ENCODE data around the gene ATXN7L3. TPM values are rescaled to one million over a fixed set of nuclear protein-coding genes. Genes with fewer than 3 reads are reported as not detected.
A peak's percentile ranks its signal among the peaks of the same experiment; 100 is the strongest.

ATXN7L3 gene
- total RNA-seq, 1 donor from 2014 or later, result 62.8 TPM

DNA sequence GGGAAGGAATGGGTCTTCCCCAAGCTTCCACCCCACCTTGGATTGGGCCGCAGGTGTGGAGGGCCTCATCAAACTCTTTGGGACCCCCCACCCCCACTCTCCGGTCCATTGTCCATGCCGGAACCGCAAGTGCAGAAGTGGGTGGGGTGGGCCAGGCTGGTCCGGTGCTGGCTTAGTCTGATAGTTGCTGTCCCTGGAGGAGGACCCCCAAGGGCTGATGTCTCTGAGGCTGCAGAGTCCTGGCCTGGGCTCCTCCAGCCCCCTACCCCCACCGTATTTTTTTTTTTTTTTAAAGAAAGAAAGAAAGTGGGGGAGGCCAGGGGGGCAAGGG lies 7.1 kb upstream of the ATXN7L3 start:
- peaks cover 36 to 49% of the 10 kb centered on the region in 2 donors for H3K36me3 ChIP-seq
- no peaks in the 10 kb centered on the region for H3K9me3 ChIP-seq
- no peak for DNase-seq (ENCODE audit: low spot score in 2 of 2)

DNA sequence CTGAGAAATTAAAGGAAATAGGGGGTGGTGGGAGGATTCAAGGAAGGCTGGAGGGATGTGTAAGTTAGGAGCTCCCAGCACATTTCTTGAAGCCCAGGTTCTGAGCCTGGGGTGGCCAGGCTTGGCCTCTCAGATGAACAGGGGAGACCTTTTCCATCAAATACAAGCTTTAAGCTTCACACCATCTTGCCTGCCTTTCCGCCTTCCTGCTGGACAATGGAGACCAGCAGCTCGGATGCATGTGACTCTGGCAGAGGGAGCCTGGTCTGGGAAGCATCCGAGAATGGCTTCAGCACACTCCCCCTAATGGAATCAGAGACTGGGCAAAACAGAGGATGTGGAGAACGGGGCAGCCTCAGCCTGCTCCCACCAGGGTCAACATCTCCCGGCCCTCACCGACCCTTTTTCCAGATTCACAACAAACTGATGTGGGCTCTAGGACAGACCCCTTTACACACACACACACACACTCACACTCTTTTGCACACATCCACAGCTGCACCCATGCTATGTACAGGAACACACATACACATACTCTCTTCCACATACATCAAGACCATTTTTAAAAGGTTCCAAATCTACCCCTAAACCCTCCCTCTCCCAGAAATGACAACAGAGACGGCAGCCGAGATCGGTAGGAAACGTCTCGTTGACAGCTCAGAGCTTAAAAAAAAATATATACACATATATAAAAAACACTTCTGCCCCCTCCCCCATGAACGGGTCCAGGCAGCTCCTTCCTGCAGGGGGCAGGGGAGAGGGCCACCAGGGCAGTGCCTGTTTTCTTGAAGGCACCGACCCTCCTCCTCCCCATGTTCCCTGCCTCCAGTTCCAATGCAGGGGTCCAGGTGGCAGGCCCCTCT lies 6.5 kb upstream of the ATXN7L3 start:
- Histone ChIP-seq H3K4me3 (no peak overlapping the region), H3K27ac (peak overlapping the region in 1 of 2 donors; percentile 7), H3K9me3 (no peaks in the 10 kb centered on the region), H3K4me1 (peaks cover 0 to 9% of the 10 kb centered on the region in 2 donors), H3K27me3 (no peaks in the 10 kb centered on the region), H3K36me3 (peaks cover 31 to 43% of the 10 kb centered on the region in 2 donors)
- DNase-seq (ENCODE audit: low spot score in 2 of 2), result no peak
- TF ChIP-seq CTCF (IDR thresholded peaks at IDR 0.05), result no peak
- intact Hi-C loops (cut with DNase I), result no loop called here

More for the DNA sequence above, 7.1 kb upstream of the ATXN7L3 start:
- no peak for TF ChIP-seq CTCF (IDR thresholded peaks at IDR 0.05)
- H3K4me1 ChIP-seq, result peaks cover 0 to 9% of the 10 kb centered on the region in 2 donors
- intact Hi-C loops (cut with DNase I), result no loop called here
- no peaks in the 10 kb centered on the region for H3K27me3 ChIP-seq
- H3K4me3 ChIP-seq, result no peak overlapping the region
- no peak overlapping the region for H3K27ac ChIP-seq

- no peak for TF ChIP-seq CTCF (IDR thresholded peaks at IDR 0.05)
- intact Hi-C loops (cut with DNase I), result no loop called here
- DNase-seq (ENCODE audit: low spot score in 2 of 2), result no peak
- H3K36me3 ChIP-seq, result peaks cover 19 to 30% of the 10 kb centered on the region in 2 donors
- no peaks in the 10 kb centered on the region for H3K27me3 ChIP-seq
- H3K9me3 ChIP-seq, result no peaks in the 10 kb centered on the region
- peaks cover 0 to 5% of the 10 kb centered on the region in 2 donors for H3K4me1 ChIP-seq
- no peak overlapping the region for H3K27ac ChIP-seq
- H3K4me3 ChIP-seq, result no peak overlapping the region
Observed at GRCh38 chr17:44204441-44204882, 4.8 kb upstream of the ATXN7L3 start.

DNA sequence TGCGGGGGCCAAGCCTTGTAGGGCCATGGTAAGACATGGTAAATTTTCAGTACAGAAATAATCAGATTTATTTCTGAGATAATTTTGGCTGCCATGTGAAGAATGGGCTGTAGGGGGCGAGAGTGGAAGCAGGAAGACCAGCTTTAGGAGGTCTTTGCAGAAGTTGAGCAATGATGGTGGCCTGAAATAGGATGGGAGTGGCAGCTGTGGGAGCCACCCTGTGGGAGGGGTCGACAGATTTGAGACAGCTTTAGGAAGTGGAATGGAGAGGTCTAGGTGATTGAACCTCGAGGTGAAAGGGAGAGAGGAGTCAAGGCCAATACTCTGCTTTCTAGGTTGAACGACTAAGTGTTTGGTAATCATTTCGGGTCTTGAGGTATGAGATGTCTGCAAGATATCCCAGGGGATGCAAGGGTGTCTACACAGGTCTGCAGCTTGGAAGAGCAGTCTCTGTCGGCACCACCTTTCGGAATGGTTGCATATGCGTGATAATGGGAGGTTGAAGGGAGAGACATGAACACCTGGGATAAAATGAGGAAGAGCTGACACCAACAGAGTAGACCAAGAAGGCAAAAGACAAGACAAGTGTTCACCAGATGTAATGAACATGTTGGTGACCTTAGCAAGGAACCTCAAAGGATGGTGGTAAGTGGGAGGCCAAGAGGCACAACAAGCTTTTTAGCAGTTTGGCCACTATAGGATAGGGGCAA lies 4.2 kb upstream of the ATXN7L3 start:
- Histone ChIP-seq H3K9me3 (no peaks in the 10 kb centered on the region), H3K36me3 (peaks cover 13 to 24% of the 10 kb centered on the region in 2 donors), H3K4me3 (no peak overlapping the region), H3K4me1 (peaks cover 0 to 5% of the 10 kb centered on the region in 2 donors), H3K27ac (no peak overlapping the region), H3K27me3 (no peaks in the 10 kb centered on the region)
- no peak for DNase-seq (ENCODE audit: low spot score in 2 of 2)
- peak; percentile 28 to 51 (median 43) for TF ChIP-seq CTCF (IDR thresholded peaks at IDR 0.05)
- intact Hi-C loops (cut with DNase I), result no loop called here

DNA sequence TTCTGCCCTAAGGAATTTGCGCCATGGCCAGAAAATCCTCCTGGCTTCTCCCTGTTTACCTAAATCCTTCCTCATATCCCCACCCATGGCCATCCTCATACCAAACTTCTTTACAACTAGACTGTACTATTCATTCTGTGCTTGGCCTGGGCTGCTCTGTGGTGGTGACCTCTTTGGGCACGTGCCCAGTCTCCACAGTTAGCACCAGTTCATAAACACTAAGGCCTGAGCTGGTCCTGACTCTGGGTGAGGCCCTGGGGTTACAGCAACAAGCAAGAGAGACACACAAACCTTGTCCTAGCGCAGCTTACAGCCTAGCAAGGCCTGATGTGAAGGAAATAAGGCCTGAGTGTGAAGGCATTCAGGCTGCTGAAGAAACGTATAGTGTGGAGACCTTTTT lies 3.1 kb upstream of the ATXN7L3 start:
- Histone ChIP-seq H3K4me1 (peaks cover 0 to 11% of the 10 kb centered on the region in 2 donors), H3K4me3 (no peak overlapping the region), H3K9me3 (no peaks in the 10 kb centered on the region), H3K36me3 (peaks cover 5 to 13% of the 10 kb centered on the region in 2 donors), H3K27me3 (no peaks in the 10 kb centered on the region), H3K27ac (no peak overlapping the region)
- no peak for TF ChIP-seq CTCF (IDR thresholded peaks at IDR 0.05)
- intact Hi-C loops (cut with DNase I), result no loop called here
- DNase-seq (ENCODE audit: low spot score in 2 of 2), result no peak

All from ascending aorta (tissue), 2 donors.